ENCODE measurements around the gene MBNL3.
"Not testable (repeated sequence)": the region's sequence is repeated elsewhere in the genome, so short reads cannot be mapped to it uniquely, and the experiment has no call there.

GRCh38 chrX:132326960-132327359 is 161.9 kb downstream of the MBNL3 start:
- not testable (repeated sequence) for TF ChIP-seq EZH2 (IDR thresholded peaks at IDR 0.05); SP1 (IDR thresholded peaks at IDR 0.05; ENCODE audit: low read depth); CTCF (IDR thresholded peaks at IDR 0.05 in 2 of 3, conservative IDR thresholded peaks at IDR 0.05 in 1 of 3; ENCODE audit: borderline replicate concordance in 1 of 3, insufficient read depth in 1 of 3, low read depth in 2 of 3, low read length in 2 of 3); POLR2A (IDR thresholded peaks at IDR 0.05; ENCODE audit: borderline replicate concordance, extremely low read depth, insufficient read depth, insufficient read length); ZNF274 (IDR thresholded peaks at IDR 0.05; ENCODE audit: low read depth, low read length); POLR2AphosphoS5 (IDR thresholded peaks at IDR 0.05; ENCODE audit: low read depth, low read length); EGR1 (IDR thresholded peaks at IDR 0.05; ENCODE audit: low read depth)

All from HCT116 (cell line).